Retinal pigment epithelial cell (primary cell): ENCODE results near the gene ARVCF.
A peak's percentile ranks its signal among the peaks of the same experiment; 100 is the strongest.

Experiments used
- DNase-seq: peaks from one replicate; pipeline ENCODE4 v3.0.0-alpha.2; 2010; ENCODE audit warnings: low read depth
- H3K4me3 ChIP-seq: 2 replicates; pipeline ENCODE4 v1.5.1; 2011; ENCODE audit warnings: mild to moderate bottlenecking, low read length, control low read depth, moderate library complexity
- CTCF ChIP-seq: conservative IDR thresholded peaks from 2 replicates; pipeline ENCODE4 v1.5.1; 2011; ENCODE audit warnings: low read depth, low read length, control low read depth, inconsistent platforms

Gene ARVCF

GRCh38 chr22:20013382-20013871 lies 3.2 kb downstream of the ARVCF start:
- peak; percentile 95 for TF ChIP-seq CTCF
- no peak overlapping the region for H3K4me3 ChIP-seq
- no peak for DNase-seq

GRCh38 chr22:20012741-20013331 lies 3.8 kb downstream of the ARVCF start:
- no peak for TF ChIP-seq CTCF
- H3K4me3 ChIP-seq = no peak overlapping the region
- DNase-seq = no peak

- DNase-seq = no peak
- TF ChIP-seq CTCF = no peak
- no peak overlapping the region for H3K4me3 ChIP-seq
Observed at GRCh38 chr22:20011993-20012740, 4.5 kb downstream of the ARVCF start.

GRCh38 chr22:20011123-20011992 lies 5.3 kb downstream of the ARVCF start:
- H3K4me3 ChIP-seq = no peak overlapping the region
- no peak for DNase-seq
- no peak for TF ChIP-seq CTCF

GRCh38 chr22:20010307-20011122 lies 6.1 kb downstream of the ARVCF start:
- DNase-seq = no peak
- TF ChIP-seq CTCF = no peak
- H3K4me3 ChIP-seq = no peak overlapping the region

GRCh38 chr22:20009582-20010306 lies 6.9 kb downstream of the ARVCF start:
- H3K4me3 ChIP-seq = no peak overlapping the region
- no peak for TF ChIP-seq CTCF
- no peak for DNase-seq
